ENCODE data around the gene FBXL3. TPM values are rescaled to one million over a fixed set of nuclear protein-coding genes. Genes with fewer than 3 reads are reported as not detected.
A peak's percentile ranks its signal among the peaks of the same experiment; 100 is the strongest.

Gene FBXL3
- total and polyA plus RNA-seq, 2 of the 13 experiments (the other 11 are each of a cell fraction or from before 2014, with no cell fraction given): 11.5 to 18.5 TPM

DNA sequence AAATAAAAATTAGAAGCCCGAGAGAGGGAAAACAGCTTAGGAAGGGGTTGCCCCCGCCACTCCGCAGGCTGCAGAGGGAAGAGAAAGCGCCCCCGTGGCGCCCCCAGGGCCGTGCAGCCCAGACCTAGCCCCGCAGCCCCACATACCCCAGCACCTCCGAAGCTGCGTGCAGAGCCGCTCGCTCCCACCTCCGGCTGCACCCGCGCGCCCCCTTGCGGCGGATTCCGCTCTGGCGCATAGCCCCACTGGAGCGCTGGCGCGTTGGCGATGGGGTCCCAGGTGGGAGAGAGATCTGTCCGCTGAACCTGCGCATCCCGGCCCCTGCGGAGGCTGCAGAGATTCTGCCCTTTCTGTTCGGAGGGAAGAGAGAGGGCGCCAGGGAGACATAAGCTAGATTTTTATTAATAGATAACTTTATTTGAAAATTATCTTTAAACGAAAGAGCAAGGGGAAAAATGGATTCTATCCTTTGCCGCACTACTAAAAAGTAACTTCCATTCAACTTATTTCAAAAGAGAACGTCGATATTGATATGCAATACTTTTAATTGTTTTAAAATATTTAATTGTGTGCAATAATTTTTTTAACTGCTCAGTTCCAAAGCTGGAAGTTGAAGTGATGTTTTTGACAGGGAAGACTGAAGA is 46.8 kb downstream of the FBXL3 start (continued):
- TF ChIP-seq CREB1 (IDR thresholded peaks at IDR 0.05): no peak
- no peak for TF ChIP-seq CREB1 (CRISPR knock-in tag; IDR thresholded peaks at IDR 0.05)
- TF ChIP-seq RBM22 (optimal IDR thresholded peaks at IDR 0.05; ENCODE audit: low read length): no peak
- no peak for TF ChIP-seq ATRX (CRISPR knock-in tag; IDR thresholded peaks at IDR 0.05; ENCODE audit: borderline replicate concordance)
- no peak for TF ChIP-seq KLF16 (CRISPR knock-in tag; IDR thresholded peaks at IDR 0.05)
- TF ChIP-seq TEAD3 (CRISPR knock-in tag; optimal IDR thresholded peaks at IDR 0.05; ENCODE audit: borderline replicate concordance): peak; percentile 80
- TF ChIP-seq GABPB1 (CRISPR knock-in tag; IDR thresholded peaks at IDR 0.05): peak; percentile 61
- no peak for TF ChIP-seq PAWR (CRISPR knock-in tag; IDR thresholded peaks at IDR 0.05; ENCODE audit: borderline replicate concordance)
- no peak for TF ChIP-seq KLF11 (CRISPR knock-in tag; IDR thresholded peaks at IDR 0.05)
- TF ChIP-seq KMT2A (CRISPR knock-in tag; IDR thresholded peaks at IDR 0.05): 0 out of 2 replicates have a peak, but pooled peaks have one; percentile 43
- no peak; the same call in 1 of the 2 replicates for TF ChIP-seq KAT7 (CRISPR knock-in tag; IDR thresholded peaks at IDR 0.05; ENCODE audit: borderline replicate concordance)
- peak; percentile 42; the same call in 1 of the 2 replicates for TF ChIP-seq MIXL1 (CRISPR knock-in tag; IDR thresholded peaks at IDR 0.05)
- TF ChIP-seq ZNF230 (CRISPR knock-in tag; IDR thresholded peaks at IDR 0.05): 0 out of 2 replicates have a peak, but pooled peaks have one; percentile 45
- TF ChIP-seq SUZ12 (IDR thresholded peaks at IDR 0.05; ENCODE audit: low read depth, low read length): 0 out of 2 replicates have a peak, but pooled peaks have one; percentile 5
- TF ChIP-seq, protein P1, sequence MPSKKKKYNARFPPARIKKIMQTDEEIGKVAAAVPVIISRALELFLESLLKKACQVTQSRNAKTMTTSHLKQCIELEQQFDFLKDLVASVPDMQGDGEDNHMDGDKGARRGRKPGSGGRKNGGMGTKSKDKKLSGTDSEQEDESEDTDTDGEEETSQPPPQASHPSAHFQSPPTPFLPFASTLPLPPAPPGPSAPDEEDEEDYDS (CRISPR knock-in tag; IDR thresholded peaks at IDR 0.05): 0 out of 2 replicates have a peak, but pooled peaks have one; percentile 28
- 0 out of 2 replicates have a peak, but pooled peaks have one; percentile 22 for TF ChIP-seq UBTF (CRISPR knock-in tag; IDR thresholded peaks at IDR 0.05)
- TF ChIP-seq ELF1 (CRISPR knock-in tag; IDR thresholded peaks at IDR 0.05): 0 out of 2 replicates have a peak, but pooled peaks have one; percentile 30
- peak; percentile 89 for TF ChIP-seq XRCC5 (optimal IDR thresholded peaks at IDR 0.05; ENCODE audit: low read length)
- TF ChIP-seq ZFP37 (CRISPR knock-in tag; IDR thresholded peaks at IDR 0.05; ENCODE audit: borderline replicate concordance): no peak
- TF ChIP-seq CBX5 (CRISPR knock-in tag; IDR thresholded peaks at IDR 0.05; ENCODE audit: borderline replicate concordance): peak; percentile 57; the same call in 1 of the 2 replicates
- peak; percentile 33; the same call in 1 of the 2 replicates for TF ChIP-seq ZGPAT (CRISPR knock-in tag; IDR thresholded peaks at IDR 0.05)
- TF ChIP-seq, protein P2, sequence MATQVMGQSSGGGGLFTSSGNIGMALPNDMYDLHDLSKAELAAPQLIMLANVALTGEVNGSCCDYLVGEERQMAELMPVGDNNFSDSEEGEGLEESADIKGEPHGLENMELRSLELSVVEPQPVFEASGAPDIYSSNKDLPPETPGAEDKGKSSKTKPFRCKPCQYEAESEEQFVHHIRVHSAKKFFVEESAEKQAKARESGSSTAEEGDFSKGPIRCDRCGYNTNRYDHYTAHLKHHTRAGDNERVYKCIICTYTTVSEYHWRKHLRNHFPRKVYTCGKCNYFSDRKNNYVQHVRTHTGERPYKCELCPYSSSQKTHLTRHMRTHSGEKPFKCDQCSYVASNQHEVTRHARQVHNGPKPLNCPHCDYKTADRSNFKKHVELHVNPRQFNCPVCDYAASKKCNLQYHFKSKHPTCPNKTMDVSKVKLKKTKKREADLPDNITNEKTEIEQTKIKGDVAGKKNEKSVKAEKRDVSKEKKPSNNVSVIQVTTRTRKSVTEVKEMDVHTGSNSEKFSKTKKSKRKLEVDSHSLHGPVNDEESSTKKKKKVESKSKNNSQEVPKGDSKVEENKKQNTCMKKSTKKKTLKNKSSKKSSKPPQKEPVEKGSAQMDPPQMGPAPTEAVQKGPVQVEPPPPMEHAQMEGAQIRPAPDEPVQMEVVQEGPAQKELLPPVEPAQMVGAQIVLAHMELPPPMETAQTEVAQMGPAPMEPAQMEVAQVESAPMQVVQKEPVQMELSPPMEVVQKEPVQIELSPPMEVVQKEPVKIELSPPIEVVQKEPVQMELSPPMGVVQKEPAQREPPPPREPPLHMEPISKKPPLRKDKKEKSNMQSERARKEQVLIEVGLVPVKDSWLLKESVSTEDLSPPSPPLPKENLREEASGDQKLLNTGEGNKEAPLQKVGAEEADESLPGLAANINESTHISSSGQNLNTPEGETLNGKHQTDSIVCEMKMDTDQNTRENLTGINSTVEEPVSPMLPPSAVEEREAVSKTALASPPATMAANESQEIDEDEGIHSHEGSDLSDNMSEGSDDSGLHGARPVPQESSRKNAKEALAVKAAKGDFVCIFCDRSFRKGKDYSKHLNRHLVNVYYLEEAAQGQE (IDR thresholded peaks at IDR 0.05; ENCODE audit: borderline replicate concordance in 1 of 2, low read depth in 1 of 2, low read length in 2 of 2): 0 out of 4 replicates have a peak, but pooled peaks of 1 of the 2 experiments have one; percentile 21
- TF ChIP-seq SYNCRIP (IDR thresholded peaks at IDR 0.05; ENCODE audit: insufficient read depth, low read depth, low read length): no peak

Data from HepG2 (cell line).